AG08396 (cell line): Measurements from ENCODE around the gene RABL3.
"Not testable (repeated sequence)": the region's sequence is repeated elsewhere in the genome, so short reads cannot be mapped to it uniquely, and the experiment has no call there.

Experiments
- DNase-seq: peaks from one replicate; pipeline ENCODE4 v3.0.0; 2012; ENCODE audit warnings: low spot score, mixed read lengths

RABL3 gene

DNA sequence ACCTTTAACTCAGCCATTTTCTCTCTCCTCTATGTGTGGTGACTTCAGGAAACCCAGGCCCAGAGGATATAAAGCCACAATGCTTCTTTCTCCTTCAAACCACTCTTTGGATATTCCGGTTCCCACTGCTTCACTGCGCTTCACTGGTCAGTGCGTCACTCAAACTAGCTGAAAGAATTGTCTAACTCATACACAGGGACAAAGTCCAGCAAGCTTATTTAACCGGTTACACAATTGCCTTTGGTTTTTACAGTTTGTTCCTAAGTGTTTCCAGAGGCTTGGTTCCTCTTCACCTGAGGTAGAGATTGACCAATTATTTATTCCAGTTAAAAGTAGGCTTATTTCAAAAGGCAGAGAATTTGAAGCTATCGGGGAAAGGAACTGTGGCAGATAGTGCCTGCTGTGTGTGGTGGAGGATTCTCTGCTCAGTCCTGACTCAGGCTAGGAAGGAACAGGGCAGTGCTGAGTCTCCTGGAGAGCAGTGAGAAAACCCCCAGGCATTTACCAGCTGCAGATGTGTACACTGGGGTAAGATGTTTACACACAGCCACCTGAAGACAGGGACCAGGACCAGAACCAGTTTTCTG, 60.1 kb downstream of the RABL3 start, which contains the start of gene HGD:
TSS of gene HGD (minus strand) at position 145 of the 587 bp plus-strand sequence. CDS start at position 17, 128 bp downstream.
- no peak for DNase-seq

DNA sequence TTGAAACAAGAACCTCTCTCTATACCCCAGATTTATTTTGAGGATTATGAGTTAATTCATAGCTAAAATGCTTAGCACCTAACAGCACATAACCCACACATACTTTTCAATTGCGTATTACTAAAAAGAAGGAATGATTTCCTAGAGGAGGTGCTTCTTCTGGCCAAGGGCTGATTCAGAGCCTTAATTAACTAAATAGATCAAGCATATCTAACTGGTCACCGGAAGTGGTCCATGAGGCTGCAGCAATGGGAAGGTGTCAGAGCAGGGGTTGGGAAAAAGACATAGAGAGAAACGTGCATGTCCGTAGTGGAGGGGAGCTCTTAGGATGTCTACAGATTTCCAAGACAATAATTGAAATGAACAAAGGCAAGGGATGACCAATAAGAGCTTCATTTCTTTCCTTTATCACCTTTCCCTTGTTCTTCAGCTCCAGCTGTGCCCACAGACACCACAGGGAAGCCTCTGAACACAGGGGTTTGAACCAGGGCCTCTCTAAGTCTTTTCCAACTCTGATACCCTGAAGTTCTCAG, 60.7 kb downstream of the RABL3 start:
- DNase-seq, result no peak

GRCh38 chr3:120681018-120681417, 61.3 kb downstream of the RABL3 start:
- DNase-seq, result no peak

- DNase-seq, result no peak
These were observed 62.0 kb downstream of the RABL3 start for GRCh38 chr3:120680193-120680894.

DNA sequence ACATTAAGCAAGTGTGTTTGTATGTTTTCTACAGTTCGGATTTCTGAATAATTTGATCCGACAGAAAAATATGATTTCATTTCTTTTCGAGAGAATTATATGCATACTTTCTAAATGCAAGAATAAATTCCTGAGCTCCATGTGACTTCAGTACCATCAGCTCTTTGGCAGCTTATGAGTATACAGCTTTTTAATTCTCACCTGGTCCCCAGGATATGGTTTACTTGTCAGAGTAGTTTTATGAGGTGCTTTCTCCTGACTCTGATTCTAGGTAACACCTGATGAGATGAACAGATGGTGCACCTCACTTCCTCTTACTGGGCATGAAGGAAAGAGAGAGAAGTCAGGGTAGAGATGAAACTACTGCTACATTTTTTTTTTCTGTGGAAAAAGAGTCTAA, 63.3 kb downstream of the RABL3 start:
- DNase-seq, result no peak

DNA sequence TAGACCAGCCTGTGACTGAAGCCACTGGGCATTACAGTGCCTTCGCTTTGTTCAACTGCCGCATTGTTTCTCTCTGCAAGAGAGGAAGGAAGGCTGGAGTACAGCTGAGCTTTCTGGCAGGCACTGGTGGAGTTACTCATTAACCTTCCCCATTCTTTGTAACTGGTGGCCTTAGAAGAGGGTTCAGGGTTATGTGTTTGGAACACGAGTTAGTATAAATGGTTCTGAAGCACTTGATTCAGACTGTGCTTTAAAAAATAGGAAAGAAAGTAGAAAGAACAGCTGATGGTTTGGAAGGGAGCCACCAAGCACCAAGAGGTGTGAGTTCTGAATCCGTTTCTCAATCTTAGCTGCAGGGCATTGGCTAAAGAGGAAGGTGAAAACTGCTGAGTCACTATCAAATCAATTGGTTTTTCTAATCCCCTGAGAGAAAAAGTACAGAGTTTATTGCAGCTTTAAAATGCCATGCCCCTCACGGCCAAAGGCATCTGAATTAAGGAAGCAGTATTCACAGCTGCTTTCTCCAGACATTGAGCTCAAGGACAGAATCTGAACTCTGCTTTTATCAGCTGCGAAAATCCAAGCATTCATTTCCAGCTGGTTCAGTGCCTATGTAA, 63.9 kb downstream of the RABL3 start:
- peak; percentile 36 for DNase-seq

- not testable (repeated sequence) for DNase-seq
These were observed 65.1 kb downstream of the RABL3 start for GRCh38 chr3:120677193-120677592.

DNA sequence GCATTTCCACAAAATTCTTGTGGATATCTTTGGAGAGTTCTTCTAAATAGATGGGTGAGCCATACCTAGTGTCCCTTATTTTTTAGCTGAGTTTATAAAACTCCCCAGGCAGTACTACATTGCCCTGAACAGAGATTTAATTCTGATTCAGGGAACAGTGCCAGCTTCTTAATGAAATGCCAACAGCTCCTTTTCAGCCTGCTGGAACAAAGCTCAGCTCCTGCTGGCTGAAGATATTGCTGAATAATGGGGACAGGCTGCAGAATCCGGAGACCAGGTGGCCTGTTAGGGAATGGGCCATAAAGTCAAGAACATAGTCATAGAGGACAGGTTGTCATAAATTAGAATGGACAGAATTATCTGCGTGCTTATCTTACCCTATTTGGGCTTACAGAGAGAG, 69.2 kb downstream of the RABL3 start:
- no peak for DNase-seq

DNA sequence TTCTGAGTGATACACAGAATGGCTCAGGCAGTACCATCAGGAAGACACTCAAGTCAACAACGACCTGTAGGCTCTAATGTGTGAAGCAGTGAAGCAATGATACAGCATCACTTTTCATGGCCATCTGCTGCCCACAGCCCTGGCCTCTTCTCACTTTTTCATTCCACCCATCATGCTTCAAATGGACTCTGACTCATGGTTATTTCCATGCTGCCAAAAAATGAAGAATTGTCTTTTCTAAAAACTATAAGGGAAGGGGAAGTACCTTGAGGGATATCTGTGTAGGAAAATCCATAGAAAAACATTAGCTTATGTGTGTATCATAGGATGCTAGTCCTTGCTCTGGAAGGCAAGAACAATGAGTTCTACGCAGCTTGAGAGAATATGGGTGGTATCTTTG, 71.7 kb downstream of the RABL3 start:
- no peak for DNase-seq

DNA sequence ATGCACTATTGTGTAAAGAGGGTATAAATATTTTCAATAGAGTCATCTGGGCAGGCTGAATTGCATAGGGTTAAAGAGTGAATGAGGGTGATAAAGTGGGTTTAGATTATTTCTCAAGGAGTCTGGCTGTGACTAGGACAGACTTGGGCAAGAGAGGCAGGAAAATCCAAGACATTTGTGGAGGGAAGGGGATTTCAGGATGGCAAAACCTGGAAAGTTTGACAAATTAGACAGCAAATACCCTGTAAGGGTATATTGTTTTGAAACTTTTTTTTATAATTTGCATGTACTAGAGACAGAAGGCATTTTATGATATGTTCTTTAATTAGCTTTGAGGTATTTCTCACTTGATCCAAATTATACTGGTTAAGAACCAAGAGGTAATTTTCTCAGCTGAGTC, 77.4 kb downstream of the RABL3 start:
- no peak for DNase-seq

DNA sequence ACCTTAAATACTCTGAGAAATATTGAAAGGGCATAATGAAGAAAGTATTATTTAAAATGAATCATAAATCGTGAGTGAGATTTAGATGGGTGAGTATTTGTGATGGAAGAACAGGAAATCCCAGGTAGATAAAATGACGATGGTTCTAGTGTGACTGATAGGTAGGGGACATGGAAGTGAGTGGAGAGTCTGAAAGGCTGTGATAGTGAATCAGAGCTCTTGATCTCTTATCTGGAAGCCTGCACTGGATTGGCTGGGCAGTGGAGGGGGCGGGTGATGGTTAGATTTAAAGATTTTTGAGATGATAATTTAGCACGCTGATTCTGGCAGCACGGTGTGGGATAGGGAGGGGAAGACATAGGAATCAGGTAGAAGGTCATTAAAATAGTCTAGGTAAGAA, 80.4 kb downstream of the RABL3 start:
- no peak for DNase-seq

- DNase-seq, result no peak
These were observed 81.0 kb downstream of the RABL3 start for GRCh38 chr3:120661106-120661905.

DNA sequence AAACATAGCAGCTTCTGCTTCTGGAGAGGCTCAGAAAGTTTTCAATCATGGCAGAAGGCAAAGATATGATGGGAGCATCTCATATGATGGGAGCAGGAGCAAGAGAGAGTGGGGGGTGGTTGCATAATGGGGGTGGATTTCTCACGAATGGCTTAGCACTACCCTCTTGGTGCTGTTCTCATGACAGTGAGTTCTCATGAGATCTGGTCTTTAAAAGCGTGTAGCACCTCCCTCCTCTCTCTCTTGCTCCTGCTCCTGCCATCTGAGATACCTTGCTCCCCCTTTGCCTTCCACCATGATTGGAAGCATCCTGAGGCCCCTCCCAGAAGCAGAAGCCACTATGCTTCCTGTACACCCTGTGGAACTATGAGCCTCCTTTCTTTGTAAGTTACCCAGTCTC, 82.5 kb downstream of the RABL3 start:
- no peak for DNase-seq

DNA sequence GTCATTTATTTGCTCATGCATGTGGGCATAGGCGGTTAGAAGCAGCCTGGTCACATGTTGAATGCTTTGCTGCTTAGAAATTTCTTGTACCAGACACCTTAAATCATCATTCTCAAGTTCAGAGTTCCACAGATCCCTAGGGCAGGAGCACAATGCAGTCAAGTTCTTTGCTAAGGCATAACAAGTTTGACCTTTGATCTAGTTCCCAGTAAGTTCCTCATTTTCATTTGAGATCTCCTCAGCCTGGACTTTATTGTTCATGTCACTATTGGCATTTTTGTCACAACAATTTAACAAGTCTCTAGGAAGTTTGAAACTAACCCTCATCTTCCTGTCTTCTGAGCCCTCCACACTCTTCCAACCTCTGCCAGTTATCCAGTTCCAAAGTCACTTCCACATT, 83.0 kb downstream of the RABL3 start:
- DNase-seq, result no peak

- DNase-seq, result no peak
These were observed 89.3 kb downstream of the RABL3 start for GRCh38 chr3:120652896-120653545.

- no peak for DNase-seq
These were observed 90.0 kb downstream of the RABL3 start for GRCh38 chr3:120652281-120652680.

DNA sequence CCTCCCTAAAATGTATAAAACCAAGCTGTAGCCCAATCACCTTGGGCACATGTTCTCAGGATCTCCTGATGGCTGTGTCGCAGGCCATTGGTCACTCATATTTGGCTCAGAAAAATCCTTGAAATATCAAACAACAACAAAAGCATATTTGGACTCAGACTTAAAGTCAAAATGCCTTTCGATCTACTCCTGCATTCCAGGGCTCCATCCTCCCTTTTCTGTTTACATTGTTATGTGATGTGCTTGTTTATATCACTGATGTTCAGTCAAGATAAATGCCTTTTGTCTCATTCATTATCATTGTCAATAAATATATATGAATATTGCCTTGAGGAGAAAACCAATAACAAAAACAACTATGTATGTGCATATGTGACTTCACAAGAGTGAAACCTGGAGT, 92.0 kb downstream of the RABL3 start:
- no peak for DNase-seq

DNA sequence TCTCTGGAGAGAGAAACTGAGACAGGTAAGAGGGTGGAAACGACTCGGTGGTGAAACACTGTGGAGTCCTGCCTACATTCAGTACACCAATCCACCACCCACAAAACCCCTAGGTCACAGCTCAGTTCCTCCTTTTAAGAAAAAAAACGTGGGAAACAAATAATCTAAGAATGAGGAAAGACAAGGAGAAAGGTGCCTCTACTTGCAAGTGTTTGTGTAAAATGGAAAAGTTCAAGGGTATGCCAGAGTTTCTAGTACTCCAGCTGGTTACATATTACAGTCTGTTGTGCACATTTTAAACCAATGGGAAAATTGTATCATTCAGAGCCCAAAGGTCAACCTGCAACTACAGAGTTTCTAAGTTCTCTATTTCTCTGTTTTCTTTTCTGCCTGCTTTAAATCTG, 92.5 kb downstream of the RABL3 start:
- no peak for DNase-seq

GRCh38 chr3:120648290-120648689, 94.0 kb downstream of the RABL3 start:
- peak; percentile 20 for DNase-seq

GRCh38 chr3:120646771-120647432, 95.4 kb downstream of the RABL3 start:
- DNase-seq, result no peak
